Astrocyte of the cerebellum (primary cell): ENCODE data around the gene DNAJC30.

Experiments
- DNase-seq: peaks from one replicate; pipeline ENCODE4 v3.0.0-alpha.2; 2011; ENCODE audit warnings: low read depth
- H3K4me3 ChIP-seq: 2 replicates; pipeline ENCODE4 v1.5.1; 2011; ENCODE audit warnings: mild to moderate bottlenecking, low read depth, low read length, moderate library complexity
- in situ Hi-C: cut with HindIII; loops from 2 replicates; pipeline ENCODE4 v1.10.0; 2017; ENCODE audit warnings: low sequenced_read_pairs
- TF ChIP-seq, protein P1 (sequence below): IDR thresholded peaks from 2 replicates; pipeline ENCODE4 v1.5.1; 2012; ENCODE audit warnings: low read length, low read depth, moderate library complexity, mild to moderate bottlenecking; ENCODE audit errors: missing control alignments

Gene DNAJC30

GRCh38 chr7:73712773-73713172 is 29.5 kb upstream of the DNAJC30 start:
- no peak for DNase-seq
- H3K4me3 ChIP-seq = no peak overlapping the region
- in situ Hi-C loops = loop anchor here (5.0 kb wide), 1 partner anchor 40 kb away; no protein-coding TSS in a partner anchor
- TF ChIP-seq, protein P1, sequence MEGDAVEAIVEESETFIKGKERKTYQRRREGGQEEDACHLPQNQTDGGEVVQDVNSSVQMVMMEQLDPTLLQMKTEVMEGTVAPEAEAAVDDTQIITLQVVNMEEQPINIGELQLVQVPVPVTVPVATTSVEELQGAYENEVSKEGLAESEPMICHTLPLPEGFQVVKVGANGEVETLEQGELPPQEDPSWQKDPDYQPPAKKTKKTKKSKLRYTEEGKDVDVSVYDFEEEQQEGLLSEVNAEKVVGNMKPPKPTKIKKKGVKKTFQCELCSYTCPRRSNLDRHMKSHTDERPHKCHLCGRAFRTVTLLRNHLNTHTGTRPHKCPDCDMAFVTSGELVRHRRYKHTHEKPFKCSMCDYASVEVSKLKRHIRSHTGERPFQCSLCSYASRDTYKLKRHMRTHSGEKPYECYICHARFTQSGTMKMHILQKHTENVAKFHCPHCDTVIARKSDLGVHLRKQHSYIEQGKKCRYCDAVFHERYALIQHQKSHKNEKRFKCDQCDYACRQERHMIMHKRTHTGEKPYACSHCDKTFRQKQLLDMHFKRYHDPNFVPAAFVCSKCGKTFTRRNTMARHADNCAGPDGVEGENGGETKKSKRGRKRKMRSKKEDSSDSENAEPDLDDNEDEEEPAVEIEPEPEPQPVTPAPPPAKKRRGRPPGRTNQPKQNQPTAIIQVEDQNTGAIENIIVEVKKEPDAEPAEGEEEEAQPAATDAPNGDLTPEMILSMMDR = no peak

GRCh38 chr7:73708961-73709549 is 25.8 kb upstream of the DNAJC30 start:
- DNase-seq = no peak
- H3K4me3 ChIP-seq = no peak overlapping the region
- TF ChIP-seq, protein P1 = no peak
- in situ Hi-C loops = no loop called here

GRCh38 chr7:73707045-73707631 is 23.9 kb upstream of the DNAJC30 start:
- no peak for DNase-seq
- in situ Hi-C loops = no loop called here
- TF ChIP-seq, protein P1 = no peak
- H3K4me3 ChIP-seq = no peak overlapping the region

GRCh38 chr7:73706126-73707044 is 23.1 kb upstream of the DNAJC30 start:
- in situ Hi-C loops = no loop called here
- TF ChIP-seq, protein P1 = no peak
- H3K4me3 ChIP-seq = no peak overlapping the region
- no peak for DNase-seq

- no peak for DNase-seq
- TF ChIP-seq, protein P1 = no peak
- H3K4me3 ChIP-seq = no peak overlapping the region
- in situ Hi-C loops = no loop called here
Measured at GRCh38 chr7:73705551-73705920, 22.3 kb upstream of the DNAJC30 start.

DNA sequence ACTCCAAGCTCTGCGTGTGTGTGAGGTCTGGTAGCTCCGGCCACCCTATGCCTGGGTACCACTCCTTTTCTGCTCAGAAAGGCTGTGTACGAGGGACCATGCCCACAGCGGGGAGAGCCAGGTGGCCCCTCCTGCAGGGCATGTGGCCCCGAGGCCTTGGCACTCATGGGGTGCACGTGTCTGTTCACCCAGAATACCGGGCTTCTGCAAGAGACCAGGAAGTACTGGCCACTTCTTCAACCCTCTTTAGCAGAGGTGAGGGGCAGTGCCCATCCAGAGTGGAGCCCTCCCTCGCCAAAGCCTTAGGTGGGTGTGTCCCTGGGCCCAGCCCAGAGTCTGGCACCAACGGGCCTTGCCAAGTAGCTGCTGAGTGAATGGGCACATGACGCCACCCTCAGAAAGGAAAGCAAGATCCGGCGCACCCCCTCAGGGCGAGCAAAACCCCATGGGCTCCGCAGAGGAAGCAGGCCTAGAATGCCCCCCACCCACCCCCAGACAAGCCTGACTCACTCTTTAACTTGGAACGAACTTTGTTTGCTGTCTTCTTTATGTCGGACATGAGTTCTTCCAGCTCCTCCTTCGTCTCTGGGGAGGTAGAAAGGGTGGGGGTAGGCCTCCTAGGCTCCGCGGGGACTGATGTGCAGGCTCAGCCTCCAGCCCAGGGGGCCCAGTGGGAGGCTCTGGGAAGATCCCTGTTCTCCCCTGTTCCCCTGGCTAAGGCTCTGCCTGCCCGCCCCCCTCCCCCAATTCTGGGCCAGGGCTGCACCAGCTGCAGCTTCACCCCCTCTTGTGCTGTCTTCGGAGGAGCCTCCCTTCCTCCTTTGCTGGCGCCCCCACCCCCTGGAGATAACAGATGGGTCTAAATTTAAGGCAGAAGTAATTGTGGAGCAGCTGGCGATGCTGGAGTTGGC is 21.6 kb upstream of the DNAJC30 start:
- TF ChIP-seq, protein P1 = no peak
- no peak for DNase-seq
- in situ Hi-C loops = no loop called here
- no peak overlapping the region for H3K4me3 ChIP-seq
